Stimulated activated CD8-positive, alpha-beta memory T cell treated with anti-CD3 and anti-CD28 coated beads, Interleukin-12 subunit alpha, Interleukin-12 subunit beta, amount 100 ng/mL, for 4 hours (primary cell): ENCODE data around the gene SLC45A1.

Source experiments
- DNase-seq: peaks from one replicate; pipeline ENCODE4 v3.0.0-alpha.2; 2020; ENCODE audit warnings: low read depth

The SLC45A1 gene

GRCh38 chr1:8335246-8335645 is 17.3 kb downstream of the SLC45A1 start:
- DNase-seq, result no peak

GRCh38 chr1:8337776-8338525 is 20.0 kb downstream of the SLC45A1 start:
- no peak for DNase-seq

- DNase-seq, result no peak
Measured at GRCh38 chr1:8338526-8339202, 20.8 kb downstream of the SLC45A1 start.

- DNase-seq, result no peak
Measured at GRCh38 chr1:8339203-8339600, 21.3 kb downstream of the SLC45A1 start.

- no peak for DNase-seq
Measured at GRCh38 chr1:8340448-8340847, 22.5 kb downstream of the SLC45A1 start.

GRCh38 chr1:8342325-8342724 is 24.4 kb downstream of the SLC45A1 start:
- DNase-seq, result no peak

GRCh38 chr1:8343044-8343443 is 25.1 kb downstream of the SLC45A1 start:
- no peak for DNase-seq

- no peak for DNase-seq
Measured at GRCh38 chr1:8343464-8344001, 25.6 kb downstream of the SLC45A1 start.

- no peak for DNase-seq
Measured at GRCh38 chr1:8344893-8345507, 27.1 kb downstream of the SLC45A1 start.

GRCh38 chr1:8345621-8346415 is 27.9 kb downstream of the SLC45A1 start:
- no peak for DNase-seq

GRCh38 chr1:8347635-8348034 is 29.7 kb downstream of the SLC45A1 start:
- no peak for DNase-seq

- no peak for DNase-seq
Measured at GRCh38 chr1:8348047-8348776, 30.3 kb downstream of the SLC45A1 start.

- peak; percentile 43 for DNase-seq
Measured at GRCh38 chr1:8348777-8349472, 31.0 kb downstream of the SLC45A1 start.

GRCh38 chr1:8349473-8349865 is 31.6 kb downstream of the SLC45A1 start:
- no peak for DNase-seq

GRCh38 chr1:8349961-8350360 is 32.0 kb downstream of the SLC45A1 start:
- no peak for DNase-seq

- DNase-seq, result no peak
Measured at GRCh38 chr1:8350914-8351684, 33.2 kb downstream of the SLC45A1 start.

- DNase-seq, result no peak
Measured at GRCh38 chr1:8351693-8352470, 34.0 kb downstream of the SLC45A1 start.

- no peak for DNase-seq
Measured at GRCh38 chr1:8352471-8352845, 34.5 kb downstream of the SLC45A1 start.
